Liver (tissue), 9 donors: ENCODE results near the gene STAT6. TPM values are rescaled to one million over a fixed set of nuclear protein-coding genes. Genes with fewer than 3 reads are reported as not detected.
A peak's percentile ranks its signal among the peaks of the same experiment; 100 is the strongest.

Source experiments
- DNase-seq: peaks from one replicate; pipeline ENCODE4 v3.0.0-alpha.2; 2017; ENCODE audit warnings: low spot score
- H3K27ac ChIP-seq, 2 donors: one replicate each; pipeline ENCODE4 v1.7.0; 2013; ENCODE audit warnings: inconsistent platforms in 2 of 2, low read length in 2 of 2, control low read depth in 1 of 2, low read depth in 1 of 2, mild to moderate bottlenecking in 1 of 2
- H3K27me3 ChIP-seq, 4 donors: one replicate each; pipeline versions ENCODE4 v1.6.1 to v1.7.0; 2013; ENCODE audit warnings: low read length in 3 of 4, inconsistent platforms in 1 of 4, mild to moderate bottlenecking in 1 of 4, moderate library complexity in 1 of 4; ENCODE audit not compliant: control insufficient read depth in 4 of 4, insufficient read depth in 4 of 4
- H3K36me3 ChIP-seq, 4 donors: one replicate each; pipeline versions ENCODE4 v1.6.1 to v1.7.0; 2013; ENCODE audit warnings: low read length in 3 of 4, mild to moderate bottlenecking in 3 of 4, low read depth in 1 of 4, moderate library complexity in 1 of 4; ENCODE audit not compliant: control insufficient read depth in 4 of 4, insufficient read depth in 3 of 4
- H3K4me1 ChIP-seq, 4 donors: one replicate each; pipeline versions ENCODE4 v1.6.1 to v1.7.0; 2013; ENCODE audit warnings: low read length in 3 of 4, mild to moderate bottlenecking in 3 of 4, moderate library complexity in 1 of 4; ENCODE audit not compliant: control insufficient read depth in 4 of 4, insufficient read depth in 4 of 4
- H3K4me3 ChIP-seq, 3 donors: one replicate each; pipeline versions ENCODE4 v1.6.1 to v1.7.0; 2013; ENCODE audit warnings: low read length in 3 of 3, control low read depth in 1 of 3, low read depth in 1 of 3, mild to moderate bottlenecking in 1 of 3
- H3K9ac ChIP-seq, 2 donors: one replicate each; pipeline ENCODE4 v1.7.0; 2013; ENCODE audit warnings: low read length in 2 of 2, mild to moderate bottlenecking in 2 of 2, moderate library complexity in 2 of 2, control low read depth in 1 of 2, low read depth in 1 of 2
- H3K9me3 ChIP-seq, 4 donors: one replicate each; pipeline versions ENCODE4 v1.6.1 to v1.7.0; 2013; ENCODE audit warnings: low read length in 3 of 4; ENCODE audit not compliant: control insufficient read depth in 4 of 4
- ATF3 ChIP-seq: IDR thresholded peaks from 2 replicates; pipeline ENCODE4 v1.6.1; 2016; ENCODE audit warnings: antibody characterized with exemption
- CTCF ChIP-seq: fragments of 150-350 bp; IDR thresholded peaks from 2 replicates; pipeline ENCODE4 v1.5.1; 2017; ENCODE audit warnings: improper control_type of control experiment, low read depth, low read length; ENCODE audit not compliant: missing input control
- EGR1 ChIP-seq, 2 donors: IDR thresholded peaks; 2 replicates each; pipeline ENCODE4 v1.6.1; 2016 to 2018; ENCODE audit warnings: antibody characterized with exemption in 2 of 2, low read depth in 2 of 2
- FOXA1 ChIP-seq: IDR thresholded peaks from 2 replicates; pipeline ENCODE4 v1.6.1; 2016; ENCODE audit warnings: antibody characterized with exemption
- FOXA2 ChIP-seq: IDR thresholded peaks from 2 replicates; pipeline ENCODE4 v1.6.1; 2016; ENCODE audit warnings: antibody characterized with exemption
- GABPA ChIP-seq, 2 donors: IDR thresholded peaks in 1 of 2; conservative IDR thresholded peaks in 1 of 2; 2 replicates each; pipeline ENCODE4 v1.6.1; 2016; ENCODE audit warnings: antibody characterized with exemption in 2 of 2, mild to moderate bottlenecking in 1 of 2, moderate library complexity in 1 of 2
- HNF4A ChIP-seq, 2 donors: conservative IDR thresholded peaks; 2 replicates each; pipeline ENCODE4 v1.6.1; 2016; ENCODE audit warnings: antibody characterized with exemption in 2 of 2, mild to moderate bottlenecking in 2 of 2
- JUND ChIP-seq, 2 donors: IDR thresholded peaks; 2 replicates each; pipeline ENCODE4 v1.6.1; 2016; ENCODE audit warnings: antibody characterized with exemption in 2 of 2
- RAD21 ChIP-seq, 2 donors: IDR thresholded peaks; 2 replicates each; pipeline ENCODE4 v1.6.1; 2016; ENCODE audit warnings: antibody characterized with exemption in 2 of 2, mild to moderate bottlenecking in 2 of 2
- REST ChIP-seq: IDR thresholded peaks from 2 replicates; pipeline ENCODE4 v1.6.1; 2016; ENCODE audit warnings: antibody characterized with exemption, mild to moderate bottlenecking
- RXRA ChIP-seq, 2 donors: IDR thresholded peaks; 2 replicates each; pipeline ENCODE4 v1.6.1; 2017 to 2018; ENCODE audit warnings: antibody characterized with exemption in 2 of 2, mild to moderate bottlenecking in 1 of 2
- TAF1 ChIP-seq: conservative IDR thresholded peaks from 2 replicates; pipeline ENCODE4 v1.6.1; 2016; ENCODE audit warnings: antibody characterized with exemption, mild to moderate bottlenecking
- YY1 ChIP-seq: IDR thresholded peaks from 2 replicates; pipeline ENCODE4 v1.6.1; 2016; ENCODE audit warnings: antibody characterized with exemption, mild to moderate bottlenecking
- ZBTB33 ChIP-seq: IDR thresholded peaks from 2 replicates; pipeline ENCODE4 v1.6.1; 2016; ENCODE audit warnings: antibody characterized with exemption
- WGBS: extraction: QIAGEN DNeasy Blood & Tissue Kit; methylation state at CpG from one replicate; pipeline ENCODE4 v1.1.7; 2013; 5-methylcytosine and 5-hydroxymethylcytosine counted together
- polyA plus RNA-seq, 2 donors: library from polyadenylated mRNA; stranded (reverse) in 1 of 2; unstranded in 1 of 2; fragments of 200-250 nt in 1 of 2; fragments of >200 nt in 1 of 2; fragmentation: Nextera tagmentation in 1 of 2; extraction: Ambion mirVana in 1 of 2; gene quantifications; one replicate each; pipeline versions ENCODE4 v1.2.1 to v1.2.3, GENCODE V29; 2013 to 2015
- total RNA-seq, 2 donors: library from RNA; depleted of rRNA; stranded (reverse); fragments of >200 nt; gene quantifications; one replicate each; pipeline ENCODE4 v1.2.3, GENCODE V29; 2014
- donor health status: healthy.
- donor health status: healthy.
- donor health status: healthy.
- donor health status: healthy.
- donor health status: healthy.

STAT6 gene
- total and polyA plus RNA-seq, 4 donors = 27.4 to 57.4 (median 43.6) TPM

- DNase-seq = no peak
- 81% methylated on average over 6 of the region's 6 CpGs for WGBS
Observed at GRCh38 chr12:57154076-57154475, 42.9 kb upstream of the STAT6 start.

More at GRCh38 chr12:57154076-57154475, 42.9 kb upstream of the STAT6 start:
- H3K4me3 ChIP-seq = no peak overlapping the region
- H3K9ac ChIP-seq = no peak overlapping the region
- no peaks in the 10 kb centered on the region for H3K27me3 ChIP-seq
- peaks cover 20 to 45% (median 39%) of the 10 kb centered on the region in 4 donors for H3K36me3 ChIP-seq
- H3K9me3 ChIP-seq = no peaks in the 10 kb centered on the region
- peak overlapping the region; percentile 1 to 19 for H3K27ac ChIP-seq
- H3K4me1 ChIP-seq = peaks cover 28 to 68% (median 51%) of the 10 kb centered on the region in 4 donors
- TF ChIP-seq ZBTB33 = no peak
- TF ChIP-seq REST = no peak
- TF ChIP-seq YY1 = no peak
- TF ChIP-seq RXRA (IDR thresholded peaks at IDR 0.05) = peak in 1 of 2 donors; percentile 40
- no peak for TF ChIP-seq GABPA (IDR thresholded peaks at IDR 0.05 in 1 of 2, conservative IDR thresholded peaks at IDR 0.05 in 1 of 2)
- TF ChIP-seq ATF3 = no peak
- TF ChIP-seq TAF1 = no peak
- TF ChIP-seq RAD21 (IDR thresholded peaks at IDR 0.05) = no peak
- TF ChIP-seq HNF4A (conservative IDR thresholded peaks at IDR 0.05) = peak in 1 of 2 donors; percentile 23
- no peak for TF ChIP-seq FOXA2
- TF ChIP-seq CTCF = no peak
- no peak for TF ChIP-seq JUND (IDR thresholded peaks at IDR 0.05)
- TF ChIP-seq FOXA1 = no peak
- TF ChIP-seq EGR1 (IDR thresholded peaks at IDR 0.05; ENCODE audit: low read depth in 2 of 2) = no peak
